ENCODE measurements around the gene CDK2AP2. TPM values are rescaled to one million over a fixed set of nuclear protein-coding genes. Genes with fewer than 3 reads are reported as not detected.

The CDK2AP2 gene
- total RNA-seq, 4 donors from 2014 or later = 60.4 to 97.7 (median 77.2) TPM

DNA sequence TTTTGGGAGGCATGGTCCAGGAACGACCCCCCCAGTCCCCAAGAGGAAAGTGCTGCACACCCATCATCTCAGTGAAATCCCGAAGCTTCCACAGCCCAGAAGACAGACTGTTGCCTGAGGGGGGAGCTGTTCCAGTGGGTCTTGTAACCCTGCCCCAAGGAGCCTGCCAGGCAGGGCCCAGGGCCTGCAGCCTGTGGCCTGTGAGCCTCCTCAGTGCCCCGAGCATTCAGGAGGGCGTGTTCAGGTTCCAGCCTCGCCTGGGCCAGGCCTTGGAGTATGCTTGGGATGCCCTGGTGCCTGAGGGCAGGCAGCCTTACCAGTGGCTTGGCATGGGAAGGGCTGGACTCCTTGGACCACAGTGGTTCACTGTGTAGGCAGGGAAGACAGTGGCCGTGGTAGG lies 33.2 kb upstream of the CDK2AP2 start:
- no peak for DNase-seq
- no peaks in the 10 kb centered on the region for H3K9me3 ChIP-seq
- no peak overlapping the region for H3K4me3 ChIP-seq
- no peaks in the 10 kb centered on the region for H3K27me3 ChIP-seq
- TF ChIP-seq, protein P1, sequence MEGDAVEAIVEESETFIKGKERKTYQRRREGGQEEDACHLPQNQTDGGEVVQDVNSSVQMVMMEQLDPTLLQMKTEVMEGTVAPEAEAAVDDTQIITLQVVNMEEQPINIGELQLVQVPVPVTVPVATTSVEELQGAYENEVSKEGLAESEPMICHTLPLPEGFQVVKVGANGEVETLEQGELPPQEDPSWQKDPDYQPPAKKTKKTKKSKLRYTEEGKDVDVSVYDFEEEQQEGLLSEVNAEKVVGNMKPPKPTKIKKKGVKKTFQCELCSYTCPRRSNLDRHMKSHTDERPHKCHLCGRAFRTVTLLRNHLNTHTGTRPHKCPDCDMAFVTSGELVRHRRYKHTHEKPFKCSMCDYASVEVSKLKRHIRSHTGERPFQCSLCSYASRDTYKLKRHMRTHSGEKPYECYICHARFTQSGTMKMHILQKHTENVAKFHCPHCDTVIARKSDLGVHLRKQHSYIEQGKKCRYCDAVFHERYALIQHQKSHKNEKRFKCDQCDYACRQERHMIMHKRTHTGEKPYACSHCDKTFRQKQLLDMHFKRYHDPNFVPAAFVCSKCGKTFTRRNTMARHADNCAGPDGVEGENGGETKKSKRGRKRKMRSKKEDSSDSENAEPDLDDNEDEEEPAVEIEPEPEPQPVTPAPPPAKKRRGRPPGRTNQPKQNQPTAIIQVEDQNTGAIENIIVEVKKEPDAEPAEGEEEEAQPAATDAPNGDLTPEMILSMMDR (IDR thresholded peaks at IDR 0.05) = no peak
- TF ChIP-seq POLR2A (IDR thresholded peaks at IDR 0.05) = no peak
- peaks cover 0 to 10% (median 0%) of the 10 kb centered on the region in 4 donors for H3K4me1 ChIP-seq
- H3K36me3 ChIP-seq = no peaks in the 10 kb centered on the region
- H3K27ac ChIP-seq = no peak overlapping the region

DNA sequence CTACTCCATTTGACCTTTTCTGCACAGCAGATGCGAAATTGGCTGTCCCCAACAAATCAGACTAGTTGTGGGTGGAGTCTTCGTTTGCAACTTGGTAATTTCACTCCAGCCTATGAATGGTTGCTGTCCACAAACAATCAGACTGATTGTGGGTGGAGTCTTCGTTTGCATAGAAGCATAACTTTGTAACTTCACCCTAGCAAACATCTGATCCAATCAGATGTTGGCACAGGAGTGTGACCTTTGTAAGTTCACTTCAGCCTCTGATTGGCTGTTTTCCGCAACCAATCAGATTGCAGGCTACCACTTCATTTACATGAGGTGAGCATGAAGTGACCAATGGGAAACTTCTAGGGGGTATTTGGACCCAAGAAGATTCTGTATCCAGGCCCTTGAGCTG lies 31.6 kb upstream of the CDK2AP2 start:
- Histone ChIP-seq H3K36me3 (no peaks in the 10 kb centered on the region), H3K4me1 (peaks cover 0 to 2% (median 0%) of the 10 kb centered on the region in 4 donors), H3K27me3 (no peaks in the 10 kb centered on the region), H3K9me3 (no peaks in the 10 kb centered on the region), H3K4me3 (no peak overlapping the region), H3K27ac (no peak overlapping the region)
- TF ChIP-seq, protein P1 (IDR thresholded peaks at IDR 0.05) = no peak
- TF ChIP-seq POLR2A (IDR thresholded peaks at IDR 0.05) = no peak
- DNase-seq = no peak

DNA sequence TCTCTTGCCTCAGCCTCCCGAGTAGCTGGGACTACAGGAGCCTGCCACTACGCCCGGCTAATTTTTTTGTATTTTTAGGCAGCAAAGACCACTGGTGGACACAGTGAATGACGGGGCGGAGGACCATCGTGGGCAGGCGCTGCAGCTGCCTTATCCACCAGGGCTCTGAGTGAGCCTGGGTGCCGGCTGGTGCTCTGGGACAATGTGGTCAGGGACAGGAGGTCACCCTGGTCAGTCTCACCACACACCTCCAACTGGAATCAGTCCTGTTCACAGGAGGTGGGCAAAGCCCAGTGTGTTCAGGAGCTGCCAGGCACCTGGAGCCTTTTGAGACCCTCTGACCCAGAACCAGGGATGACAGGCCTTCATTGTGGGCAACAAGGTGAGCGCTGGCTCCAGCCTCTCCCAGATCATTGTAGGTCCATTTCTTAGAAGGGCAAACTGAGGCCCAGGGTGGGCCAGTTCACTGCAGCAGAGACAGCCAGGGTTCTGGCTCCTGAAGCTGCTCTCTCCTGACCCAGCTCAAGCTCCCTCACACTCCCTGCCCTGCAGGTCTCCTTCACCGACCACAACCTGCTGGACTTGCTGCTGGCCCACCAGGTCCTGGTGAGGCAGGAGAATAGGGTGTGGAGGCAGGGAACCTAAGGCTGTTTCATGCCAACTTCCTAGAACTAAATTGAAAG lies 31.0 kb upstream of the CDK2AP2 start:
- Histone ChIP-seq H3K4me1 (no peaks in the 10 kb centered on the region), H3K9me3 (no peaks in the 10 kb centered on the region), H3K36me3 (no peaks in the 10 kb centered on the region), H3K27ac (no peak overlapping the region), H3K4me3 (no peak overlapping the region), H3K27me3 (no peaks in the 10 kb centered on the region)
- TF ChIP-seq, protein P1 (IDR thresholded peaks at IDR 0.05) = no peak
- no peak for TF ChIP-seq POLR2A (IDR thresholded peaks at IDR 0.05)
- DNase-seq = no peak

DNA sequence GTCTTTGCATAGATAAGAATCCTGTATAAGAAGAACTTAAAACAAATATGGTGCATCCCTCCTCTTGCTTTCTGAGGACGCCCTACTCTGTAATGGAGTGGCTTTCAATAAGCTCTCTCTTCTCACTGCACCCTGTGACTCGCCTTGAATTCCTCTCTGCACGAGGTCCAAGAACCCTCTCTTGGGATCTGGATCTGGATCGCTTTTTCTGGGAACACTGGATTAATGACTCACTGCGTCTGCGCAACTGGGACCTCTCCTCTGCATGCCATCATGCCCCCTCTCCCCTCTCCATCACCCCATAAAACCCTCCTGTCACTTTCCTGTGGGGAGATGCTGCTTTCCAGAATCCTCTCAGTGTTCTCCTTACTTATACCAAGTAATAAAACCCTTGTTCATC lies 30.3 kb upstream of the CDK2AP2 start:
- H3K27ac ChIP-seq = no peak overlapping the region
- no peaks in the 10 kb centered on the region for H3K27me3 ChIP-seq
- no peak overlapping the region for H3K4me3 ChIP-seq
- H3K9me3 ChIP-seq = no peaks in the 10 kb centered on the region
- TF ChIP-seq, protein P1 (IDR thresholded peaks at IDR 0.05) = no peak
- TF ChIP-seq POLR2A (IDR thresholded peaks at IDR 0.05) = no peak
- H3K4me1 ChIP-seq = no peaks in the 10 kb centered on the region
- no peaks in the 10 kb centered on the region for H3K36me3 ChIP-seq
- DNase-seq = no peak

DNA sequence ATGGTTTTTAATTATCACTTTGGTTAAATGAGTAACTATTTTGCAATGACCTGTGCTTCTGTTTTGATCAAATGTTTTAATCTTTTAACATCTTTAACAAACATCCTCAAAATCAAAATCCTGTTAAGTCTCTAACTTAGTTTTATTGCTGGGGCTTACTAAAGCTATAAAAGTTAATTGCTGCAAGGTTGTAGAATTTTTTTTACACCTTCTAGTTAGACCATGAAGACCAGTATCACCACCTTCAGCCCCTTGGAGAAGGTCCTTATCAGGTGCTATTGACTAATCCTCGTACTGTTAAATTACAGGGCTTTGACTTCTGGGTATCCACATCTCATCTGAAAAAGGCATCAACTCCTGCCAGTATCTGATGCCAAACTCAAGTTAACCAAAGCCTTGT lies 27.6 kb upstream of the CDK2AP2 start:
- H3K27ac ChIP-seq = no peak overlapping the region
- no peaks in the 10 kb centered on the region for H3K4me1 ChIP-seq
- TF ChIP-seq POLR2A (IDR thresholded peaks at IDR 0.05) = no peak
- TF ChIP-seq, protein P1 (IDR thresholded peaks at IDR 0.05) = no peak
- H3K4me3 ChIP-seq = no peak overlapping the region
- no peaks in the 10 kb centered on the region for H3K36me3 ChIP-seq
- H3K27me3 ChIP-seq = no peaks in the 10 kb centered on the region
- H3K9me3 ChIP-seq = no peaks in the 10 kb centered on the region
- DNase-seq = no peak

All from Peyer's patch (tissue), 4 donors.